B cell (primary cell): ENCODE measurements around the gene FYN. TPM values are rescaled to one million over a fixed set of nuclear protein-coding genes. Genes with fewer than 3 reads are reported as not detected.

ENCODE experiments used
- ATAC-seq: fragments of 200-7000 bp; cut with Tn5 transposase; one replicate; pipeline ENCODE4 v1.10.0; 2021; ENCODE audit warnings: low read depth, mild to moderate bottlenecking, moderate number of reproducible peaks, moderate library complexity
- CTCF ChIA-PET: fragments of 350-600 bp; sonication (Branson Sonifier 250); formaldehyde crosslinking; loops from one replicate; lab custom pipeline; 2021; ENCODE audit warnings: antibody characterized with exemption, inconsistent platforms; lab: Charles Lee
- POLR2A ChIA-PET: fragments of 350-600 bp; sonication (Branson Sonifier 250); formaldehyde crosslinking; loops from one replicate; lab custom pipeline; 2021; ENCODE audit warnings: antibody characterized with exemption; lab: Charles Lee
- DNase-seq: peaks from one replicate; pipeline ENCODE4 v3.0.0; 2013
- H2AFZ ChIP-seq: 2 replicates; pipeline ENCODE4 v1.6.1; 2012; ENCODE audit warnings: mild to moderate bottlenecking, low read depth, low read length; ENCODE audit not compliant: insufficient read depth, poor library complexity, severe bottlenecking
- H3K27ac ChIP-seq, 2 donors: 1 replicate in 1 of 2; 2 replicates in 1 of 2; pipeline ENCODE4 v1.5.1; 2012 to 2013; ENCODE audit warnings: low read length in 2 of 2, mild to moderate bottlenecking in 2 of 2, moderate library complexity in 1 of 2
- H3K27me3 ChIP-seq, 4 experiments: fragments of 200-600 bp in 1 of 4; sonication (generic) in 1 of 4; replicated peaks in 1 of 4; 1 replicate in 2 of 4; 2 replicates in 2 of 4; pipeline versions ENCODE4 v1.6.1 to v1.7.0; 2013 to 2016; ENCODE audit warnings: low read length in 3 of 4, mild to moderate bottlenecking in 2 of 4, mixed read lengths in 1 of 4, moderate library complexity in 1 of 4; ENCODE audit not compliant: insufficient read depth in 4 of 4, control insufficient read depth in 3 of 4; ENCODE audit errors: control extremely low read depth in 1 of 4
- H3K36me3 ChIP-seq, 2 experiments: replicated peaks in 1 of 2; 1 replicate in 1 of 2; 2 replicates in 1 of 2; pipeline versions ENCODE4 v1.6.1 to v1.7.1; 2013; ENCODE audit warnings: low read length in 1 of 2; ENCODE audit not compliant: insufficient read depth in 2 of 2, control insufficient read depth in 1 of 2; ENCODE audit errors: control extremely low read depth in 1 of 2, extremely low read depth in 1 of 2
- H3K4me1 ChIP-seq, 2 donors: fragments of 200-600 bp in 1 of 2; sonication (generic) in 1 of 2; 1 replicate in 1 of 2; 2 replicates in 1 of 2; pipeline versions ENCODE4 v1.5.1 to v1.6.1; 2013 to 2017; ENCODE audit warnings: low read length in 2 of 2; ENCODE audit not compliant: control insufficient read depth in 2 of 2, insufficient read depth in 2 of 2
- H3K4me2 ChIP-seq: replicated peaks from 2 replicates; pipeline ENCODE3; 2012; ENCODE audit warnings: mild to moderate bottlenecking, low read depth, low read length; ENCODE audit not compliant: poor library complexity, severe bottlenecking
- H3K4me3 ChIP-seq, 5 experiments: fragments of 200-600 bp in 1 of 5; sonication (generic) in 1 of 5; 1 replicate in 3 of 5; 2 replicates in 2 of 5; pipeline versions ENCODE4 v1.5.1 to v1.7.0; 2011 to 2016; ENCODE audit warnings: low read length in 4 of 5, mild to moderate bottlenecking in 4 of 5, low read depth in 2 of 5, control low read depth in 1 of 5, moderate library complexity in 1 of 5; ENCODE audit not compliant: insufficient read depth in 1 of 5; ENCODE audit errors: control extremely low read depth in 1 of 5, extremely low read depth in 1 of 5
- H3K79me2 ChIP-seq: fragments of 200-600 bp; sonication (generic); one replicate; pipeline ENCODE4 v1.6.0; 2016; ENCODE audit warnings: low read length; ENCODE audit not compliant: control insufficient read depth, insufficient read depth
- H3K9ac ChIP-seq: fragments of 200-600 bp; sonication (generic); 2 replicates; pipeline ENCODE4 v1.6.1; 2017; ENCODE audit warnings: mild to moderate bottlenecking, low read length, moderate library complexity
- H3K9me3 ChIP-seq, 3 donors: one replicate each; pipeline versions ENCODE4 v1.6.1 to v1.7.1; 2013; ENCODE audit warnings: low read length in 2 of 3; ENCODE audit not compliant: control insufficient read depth in 2 of 3, insufficient read depth in 1 of 3; ENCODE audit errors: control extremely low read depth in 1 of 3
- H4K20me1 ChIP-seq: 2 replicates; pipeline ENCODE4 v1.6.0; 2012; ENCODE audit warnings: mild to moderate bottlenecking, low read length; ENCODE audit not compliant: insufficient read depth, control insufficient read depth, poor library complexity, severe bottlenecking
- H3K27ac Mint-ChIP-seq: one replicate; pipeline ENCODE4 v1.8.0; 2021; ENCODE audit warnings: mixed read lengths
- H3K27me3 Mint-ChIP-seq: one replicate; pipeline ENCODE4 v1.8.0; 2021; ENCODE audit warnings: mixed read lengths
- H3K4me1 Mint-ChIP-seq: one replicate; pipeline ENCODE4 v1.8.0; 2021; ENCODE audit warnings: mixed read lengths
- H3K4me3 Mint-ChIP-seq: one replicate; pipeline ENCODE4 v1.8.0; 2021; ENCODE audit warnings: mixed read lengths
- H3K9me3 Mint-ChIP-seq: one replicate; pipeline ENCODE4 v1.8.0; 2022; ENCODE audit warnings: mixed read lengths; ENCODE audit not compliant: insufficient read depth
- EZH2 ChIP-seq: IDR thresholded peaks from 2 replicates; pipeline ENCODE4 v1.6.1; 2012; ENCODE audit warnings: borderline replicate concordance, low read depth, mild to moderate bottlenecking, moderate library complexity, low read length; ENCODE audit not compliant: insufficient read depth, poor library complexity, severe bottlenecking
- WGBS: methylation state at CpG from one replicate; pipeline ENCODE4 v1.1.5; 2013; ENCODE audit warnings: missing lambda C conversion rate; ENCODE audit not compliant: insufficient coverage; 5-methylcytosine and 5-hydroxymethylcytosine counted together
- intact Hi-C: fragments of 100-400 bp; cut with micrococcal nuclease; formaldehyde crosslinking; loops from one replicate; pipeline ENCODE4 v1.10.0; 2022
- polyA plus RNA-seq: library from polyadenylated mRNA; depleted of rRNA; stranded (reverse); fragments of >200 nt; gene quantifications from 2 replicates; pipeline ENCODE4 v1.2.3, GENCODE V29; 2012
- total RNA-seq, 2 donors: library from RNA; stranded (reverse); fragments of 120-200 nt in 1 of 2; gene quantifications; 1 replicate in 1 of 2; 2 replicates in 1 of 2; pipeline versions ENCODE4 v1.2.3 to v1.2.4, GENCODE V29; 2013 to 2022
- TF ChIP-seq, protein P1 (sequence below): fragments of 200-600 bp; IDR thresholded peaks from one replicate; pipeline ENCODE4 v1.8.0; 2022; ENCODE audit warnings: antibody characterized with exemption, mild to moderate bottlenecking

FYN gene
- total and polyA plus RNA-seq, 2 donors (not counting 1 experiment from before 2014, with no cell fraction given), result 54.1 to 94.0 TPM

DNA sequence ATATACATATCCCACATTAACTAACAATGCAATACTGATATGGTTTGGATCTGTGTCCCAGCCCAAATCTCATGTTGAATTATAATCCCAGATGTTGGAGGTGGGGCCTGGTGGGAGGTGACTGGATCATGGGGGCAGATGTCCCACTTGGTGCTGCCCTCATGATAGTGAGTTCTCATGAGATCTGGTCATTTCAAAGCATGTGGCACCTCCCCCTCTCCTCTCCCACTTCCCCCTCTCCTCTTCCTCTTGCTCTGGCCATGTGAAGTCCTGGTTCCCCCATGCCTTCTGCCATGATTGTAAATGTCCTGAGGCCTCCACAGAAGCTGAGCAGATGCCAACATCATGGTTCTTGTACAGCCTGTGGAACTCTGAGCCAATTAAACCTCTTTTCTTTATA, 71.2 kb downstream of the FYN start:
- Mint-ChIP-seq H3K9me3 (no peaks in the 10 kb centered on the region), H3K27ac (no peak overlapping the region), H3K4me3 (no peak overlapping the region), H3K4me1 (peaks cover 44% of the 10 kb centered on the region), H3K27me3 (no peaks in the 10 kb centered on the region)
- Histone ChIP-seq H3K9me3 (no peaks in the 10 kb centered on the region), H3K27me3 (no peaks in the 10 kb centered on the region), H3K27ac (no peak overlapping the region), H3K9ac (no peak overlapping the region), H3K36me3 (peaks cover 0 to 2% of the 10 kb centered on the region in 2 experiments), H3K4me2 (no peak overlapping the region), H3K79me2 (peaks cover 14% of the 10 kb centered on the region), H3K4me3 (no peak overlapping the region), H2AFZ (no peak overlapping the region), H3K4me1 (peaks cover 31 to 39% of the 10 kb centered on the region in 2 donors), H4K20me1 (peaks cover 10% of the 10 kb centered on the region)
- intact Hi-C loops, result loop anchor here (5.0 kb wide), 1 partner anchor 55 kb away; no protein-coding TSS in a partner anchor
- TF ChIP-seq, protein P1, sequence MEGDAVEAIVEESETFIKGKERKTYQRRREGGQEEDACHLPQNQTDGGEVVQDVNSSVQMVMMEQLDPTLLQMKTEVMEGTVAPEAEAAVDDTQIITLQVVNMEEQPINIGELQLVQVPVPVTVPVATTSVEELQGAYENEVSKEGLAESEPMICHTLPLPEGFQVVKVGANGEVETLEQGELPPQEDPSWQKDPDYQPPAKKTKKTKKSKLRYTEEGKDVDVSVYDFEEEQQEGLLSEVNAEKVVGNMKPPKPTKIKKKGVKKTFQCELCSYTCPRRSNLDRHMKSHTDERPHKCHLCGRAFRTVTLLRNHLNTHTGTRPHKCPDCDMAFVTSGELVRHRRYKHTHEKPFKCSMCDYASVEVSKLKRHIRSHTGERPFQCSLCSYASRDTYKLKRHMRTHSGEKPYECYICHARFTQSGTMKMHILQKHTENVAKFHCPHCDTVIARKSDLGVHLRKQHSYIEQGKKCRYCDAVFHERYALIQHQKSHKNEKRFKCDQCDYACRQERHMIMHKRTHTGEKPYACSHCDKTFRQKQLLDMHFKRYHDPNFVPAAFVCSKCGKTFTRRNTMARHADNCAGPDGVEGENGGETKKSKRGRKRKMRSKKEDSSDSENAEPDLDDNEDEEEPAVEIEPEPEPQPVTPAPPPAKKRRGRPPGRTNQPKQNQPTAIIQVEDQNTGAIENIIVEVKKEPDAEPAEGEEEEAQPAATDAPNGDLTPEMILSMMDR, result no peak
- TF ChIP-seq EZH2, result no peak
- POLR2A ChIA-PET, result no interaction called here
- DNase-seq (no peak), ATAC-seq (no peak)
- CTCF ChIA-PET, result interaction anchor here (1.1 kb wide), 1 partner anchor 9 kb away, joined by 3 read pairs; no protein-coding TSS in a partner anchor

DNA sequence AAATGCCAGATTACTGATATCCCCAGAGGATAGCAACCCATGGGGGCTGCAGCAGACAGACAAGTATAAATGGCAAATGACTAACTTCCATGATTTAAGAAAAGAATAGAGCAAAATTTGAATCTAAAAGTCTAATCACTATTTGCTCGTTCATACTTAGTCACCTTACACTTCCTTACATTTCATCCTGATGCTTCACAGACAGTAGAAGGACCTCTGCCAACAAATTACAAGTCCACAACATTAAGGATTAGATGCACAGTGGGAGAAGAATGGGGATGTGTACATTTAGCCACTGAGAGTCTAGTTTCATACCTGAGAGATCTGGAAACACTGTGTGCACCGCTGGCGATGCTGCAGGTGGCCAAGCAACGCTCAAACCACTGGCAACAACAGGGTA, 72.4 kb downstream of the FYN start:
- Histone ChIP-seq H3K79me2 (peaks cover 18% of the 10 kb centered on the region), H3K4me2 (no peak overlapping the region), H3K4me3 (no peak overlapping the region), H3K4me1 (peaks cover 22 to 29% of the 10 kb centered on the region in 2 donors), H3K27ac (no peak overlapping the region), H3K9me3 (no peaks in the 10 kb centered on the region), H3K36me3 (peaks cover 0 to 2% of the 10 kb centered on the region in 2 experiments), H3K27me3 (no peaks in the 10 kb centered on the region), H2AFZ (no peak overlapping the region), H4K20me1 (peaks cover 10% of the 10 kb centered on the region), H3K9ac (no peak overlapping the region)
- ATAC-seq (no peak), DNase-seq (no peak)
- ChIA-PET POLR2A (no interaction called here), CTCF (interaction anchor here (0.9 to 1.2 kb wide), 2 partner anchors 25 to 45 kb away, joined by 3 read pairs; no protein-coding TSS in a partner anchor)
- H3K9me3 Mint-ChIP-seq, result no peaks in the 10 kb centered on the region
- TF ChIP-seq, protein P1, result no peak
- TF ChIP-seq EZH2, result no peak
- 57% methylated on average over 3 of the region's 4 CpGs for WGBS
- intact Hi-C loops, result loop anchor here (5.0 kb wide), 1 partner anchor 54 kb away; no protein-coding TSS in a partner anchor
- H3K4me1 Mint-ChIP-seq, result peaks cover 33% of the 10 kb centered on the region
- no peak overlapping the region for H3K27ac Mint-ChIP-seq
- H3K4me3 Mint-ChIP-seq, result no peak overlapping the region
- H3K27me3 Mint-ChIP-seq, result no peaks in the 10 kb centered on the region
